Activated CD4-positive, alpha-beta T cell treated with anti-CD3 and anti-CD28 coated beads, Interleukin-2, Interleukin-6, amounts not matched to agents 100 ng/mL and 50 ng/mL, durations not matched to agents 16 hours and 8 hours (primary cell): ENCODE data around the gene SAMD14.

Source experiments
- DNase-seq: peaks from one replicate; pipeline ENCODE4 v3.0.0-alpha.2; 2020

SAMD14 gene

DNA sequence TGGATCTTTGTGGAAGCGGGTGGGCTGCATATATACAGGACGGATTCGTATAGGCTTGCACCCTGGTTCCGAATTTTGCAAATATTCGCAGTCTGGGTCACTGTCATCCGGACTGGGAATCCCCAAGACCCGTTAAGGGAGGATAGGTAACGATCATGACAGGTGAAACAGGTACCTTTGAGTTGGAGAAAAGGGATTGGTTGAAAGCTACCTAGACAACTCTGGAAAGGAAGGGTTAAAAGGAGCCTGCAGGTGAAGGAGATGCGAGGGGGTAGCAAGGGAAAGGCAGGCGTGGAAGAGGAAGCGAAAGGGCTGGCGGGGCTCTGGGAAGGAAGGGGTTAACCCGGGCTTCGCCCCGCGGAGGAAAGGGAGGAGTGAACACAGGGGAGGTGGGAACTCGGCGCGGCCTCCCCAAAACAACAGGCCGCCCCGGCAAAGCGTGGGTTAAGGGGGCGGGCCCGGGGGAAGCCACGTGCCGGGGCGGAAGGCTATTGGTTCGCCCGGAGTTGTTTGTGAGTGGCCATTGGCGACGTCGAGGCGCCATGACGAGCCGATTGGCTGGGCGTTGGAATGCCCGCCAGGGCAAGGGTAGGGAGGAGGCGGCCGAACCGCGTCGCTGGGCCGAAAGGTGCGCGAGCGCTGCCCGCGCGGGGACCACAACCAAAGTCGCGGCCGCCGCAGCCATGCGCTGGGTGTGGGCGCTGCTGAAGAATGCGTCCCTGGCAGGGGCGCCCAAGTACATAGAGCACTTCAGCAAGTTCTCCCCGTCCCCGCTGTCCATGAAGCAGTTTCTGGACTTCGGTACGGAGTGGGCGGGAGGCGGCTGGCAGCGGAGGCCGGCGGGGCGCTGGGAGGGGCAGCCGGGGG is 35.0 kb downstream of the SAMD14 start, which contains the start of gene PDK2:
PDK2 (plus strand) TSS at position 599 of the 867 bp plus-strand sequence; CDS start at position 684, 85 bp downstream.
- peak; percentile 95 for DNase-seq

DNA sequence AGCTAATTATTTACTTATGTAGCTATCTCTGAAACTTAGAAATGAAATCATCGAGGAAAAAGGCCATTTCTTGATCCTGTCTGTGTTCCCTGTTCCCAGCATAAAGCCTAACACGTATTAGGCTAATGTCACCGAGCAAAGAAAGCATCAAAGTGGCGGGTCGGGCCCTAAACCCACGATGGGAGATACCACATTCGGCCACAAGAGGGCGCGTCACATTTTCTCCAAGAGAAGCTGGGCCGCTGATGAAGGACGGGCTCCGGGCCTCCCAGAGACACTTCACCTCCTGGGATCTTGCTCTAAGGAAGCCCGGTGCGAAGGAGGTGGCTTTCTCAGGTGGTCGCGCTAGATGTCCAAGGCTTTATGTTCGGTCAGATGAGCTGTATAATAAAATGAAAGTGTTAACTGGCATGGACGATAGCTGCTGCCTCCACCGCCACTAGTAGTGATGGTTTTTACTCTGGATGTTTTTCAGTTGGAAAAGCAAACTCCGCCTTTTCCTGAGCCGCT is 35.7 kb downstream of the SAMD14 start:
- peak; percentile 91 for DNase-seq

DNA sequence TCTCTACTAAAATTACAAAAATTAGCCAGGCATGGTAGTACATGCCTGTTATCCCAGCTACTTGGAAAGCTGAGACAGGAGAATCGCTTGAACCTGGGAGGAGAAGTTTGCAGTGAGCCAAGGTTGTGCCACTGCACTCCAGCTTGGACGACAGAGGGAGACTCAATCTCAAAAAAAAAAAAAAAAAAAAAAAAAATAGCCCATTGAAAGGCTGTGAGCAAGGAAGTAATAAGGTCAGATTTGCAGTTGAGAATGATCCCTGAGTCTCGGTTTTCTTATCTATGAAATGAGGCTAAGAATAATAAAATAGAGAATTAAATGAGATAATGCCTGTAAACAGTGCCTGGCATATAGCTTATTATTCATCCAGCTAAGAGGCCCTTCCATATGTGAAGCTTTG is 36.2 kb downstream of the SAMD14 start:
- DNase-seq, result no peak

DNA sequence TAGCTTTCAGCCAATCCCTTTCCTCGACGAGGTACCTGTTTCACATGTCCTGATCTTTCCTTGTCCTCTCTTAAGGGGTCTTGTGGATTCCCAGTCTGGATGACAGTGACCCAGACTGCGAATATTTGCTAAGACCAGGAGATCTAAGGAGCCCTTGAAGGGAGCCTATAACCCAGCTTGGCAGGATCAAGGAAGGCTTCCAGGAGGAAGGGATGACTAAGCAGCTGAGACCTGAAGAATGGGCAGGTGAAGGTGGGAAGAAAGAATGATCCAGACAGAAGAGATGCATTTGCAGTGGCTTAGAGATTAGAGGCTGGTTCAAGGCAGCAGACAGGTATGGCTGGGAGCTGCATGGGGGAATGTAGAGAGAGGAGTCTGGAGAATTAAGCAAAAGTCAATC is 36.7 kb downstream of the SAMD14 start:
- no peak for DNase-seq

DNA sequence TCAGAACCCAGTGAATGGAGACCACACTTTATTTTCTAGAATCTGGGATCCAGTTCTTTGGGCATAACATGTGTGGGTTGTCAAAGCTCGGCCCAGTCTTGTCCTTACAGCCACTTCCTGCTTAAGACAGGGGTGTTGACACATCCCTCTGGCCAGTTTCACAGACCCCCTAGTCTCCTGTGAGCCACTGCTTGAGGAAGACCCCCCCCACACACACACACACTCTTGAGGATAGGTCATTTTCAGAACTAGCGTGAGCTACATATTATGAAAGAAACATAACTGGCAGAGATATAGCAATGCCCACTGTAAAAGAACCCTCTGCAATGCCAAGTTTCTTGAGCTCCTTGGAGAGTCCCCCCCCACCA is 38.1 kb downstream of the SAMD14 start:
- DNase-seq, result no peak

DNA sequence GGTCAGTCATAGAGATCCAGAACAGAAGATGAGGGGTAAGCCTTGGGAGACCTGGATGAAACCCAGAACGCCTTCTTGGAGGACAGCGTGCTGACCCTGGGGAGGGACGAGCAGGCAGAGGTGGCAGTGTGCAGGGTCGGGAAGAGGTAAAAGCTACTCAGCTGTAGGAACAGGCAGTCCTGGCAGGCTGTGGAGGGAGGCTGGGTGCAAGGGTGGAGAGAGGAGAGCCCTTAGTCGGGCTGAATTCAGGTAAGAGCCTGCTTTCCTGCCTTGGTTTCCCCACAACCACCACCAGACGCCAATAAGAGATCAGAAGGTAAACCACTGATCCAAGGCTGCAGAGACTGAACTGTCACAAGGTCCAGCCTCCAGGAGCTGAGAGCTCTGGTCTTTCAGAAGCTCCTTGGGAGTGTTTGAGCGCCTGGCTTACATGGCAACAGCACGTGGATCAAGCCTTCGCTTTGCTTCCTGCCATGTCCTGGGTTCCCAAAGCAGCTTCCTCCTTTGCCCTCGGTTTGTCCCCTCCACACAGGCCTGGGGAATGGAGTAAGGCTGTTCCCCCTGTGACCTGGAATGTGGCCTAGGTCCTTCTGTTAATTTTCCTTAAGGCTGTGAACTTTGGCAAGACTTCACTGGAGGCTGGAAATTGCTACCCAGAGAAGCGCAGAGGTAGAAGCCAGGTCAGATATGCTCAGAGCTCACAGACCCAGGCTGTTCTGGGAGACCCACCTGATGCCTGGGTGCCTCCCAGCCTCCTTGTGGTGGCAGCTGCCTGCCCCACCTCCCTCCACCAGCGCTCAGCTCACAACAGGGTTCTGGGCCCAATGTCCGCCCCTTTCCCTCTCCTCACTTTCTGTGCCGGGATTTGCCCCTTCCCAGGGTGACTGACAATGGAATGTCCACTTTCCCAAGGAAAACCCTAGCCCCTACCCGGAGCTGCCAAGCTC is 38.7 kb downstream of the SAMD14 start:
- DNase-seq, result no peak

DNA sequence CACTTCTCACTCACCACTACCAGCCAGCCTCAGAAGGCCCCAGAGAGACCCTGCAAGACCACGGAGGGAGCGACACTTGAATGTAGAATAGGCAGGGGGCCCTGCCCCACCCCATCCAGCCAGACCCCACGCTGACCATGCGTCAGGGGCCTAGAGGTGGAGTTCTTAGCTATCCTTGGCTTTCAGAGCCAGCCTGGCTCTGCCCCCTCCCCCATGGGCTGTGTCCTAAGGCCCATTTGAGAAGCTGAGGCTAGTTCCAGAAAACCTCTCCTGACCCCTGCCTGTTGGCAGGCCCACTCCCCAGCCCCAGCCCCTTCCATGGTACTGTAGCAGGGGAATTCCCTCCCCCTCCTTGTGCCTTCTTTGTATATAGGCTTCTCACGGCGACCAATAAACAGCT is 39.9 kb downstream of the SAMD14 start:
- DNase-seq, result no peak

DNA sequence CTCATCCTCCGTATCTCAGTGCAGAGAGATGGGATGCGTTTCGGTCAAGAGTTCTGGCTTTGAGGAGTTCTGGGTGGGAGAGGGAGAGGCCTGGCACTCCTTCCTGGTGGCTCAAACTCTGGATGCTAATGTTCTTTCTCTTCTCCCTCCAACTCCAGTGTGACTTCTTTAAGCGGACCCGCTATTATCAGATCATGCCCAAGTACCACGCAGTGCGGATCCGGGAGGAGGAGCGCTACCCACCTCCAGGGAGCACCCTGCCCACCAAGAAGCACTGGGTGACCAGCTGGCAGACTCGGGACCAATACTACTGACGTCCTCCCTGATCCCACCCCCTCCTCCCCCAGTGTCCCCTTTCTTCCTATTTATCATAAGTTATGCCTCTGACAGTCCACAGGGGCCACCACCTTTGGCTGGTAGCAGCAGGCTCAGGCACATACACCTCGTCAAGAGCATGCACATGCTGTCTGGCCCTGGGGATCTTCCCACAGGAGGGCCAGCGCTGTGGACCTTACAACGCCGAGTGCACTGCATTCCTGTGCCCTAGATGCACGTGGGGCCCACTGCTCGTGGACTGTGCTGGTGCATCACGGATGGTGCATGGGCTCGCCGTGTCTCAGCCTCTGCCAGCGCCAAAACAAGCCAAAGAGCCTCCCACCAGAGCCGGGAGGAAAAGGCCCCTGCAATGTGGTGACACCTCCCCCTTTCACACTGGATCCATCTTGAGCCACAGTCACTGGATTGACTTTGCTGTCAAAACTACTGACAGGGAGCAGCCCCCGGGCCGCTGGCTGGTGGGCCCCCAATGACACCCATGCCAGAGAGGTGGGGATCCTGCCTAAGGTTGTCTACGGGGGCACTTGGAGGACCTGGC is 40.8 kb downstream of the SAMD14 start:
- DNase-seq, result no peak

DNA sequence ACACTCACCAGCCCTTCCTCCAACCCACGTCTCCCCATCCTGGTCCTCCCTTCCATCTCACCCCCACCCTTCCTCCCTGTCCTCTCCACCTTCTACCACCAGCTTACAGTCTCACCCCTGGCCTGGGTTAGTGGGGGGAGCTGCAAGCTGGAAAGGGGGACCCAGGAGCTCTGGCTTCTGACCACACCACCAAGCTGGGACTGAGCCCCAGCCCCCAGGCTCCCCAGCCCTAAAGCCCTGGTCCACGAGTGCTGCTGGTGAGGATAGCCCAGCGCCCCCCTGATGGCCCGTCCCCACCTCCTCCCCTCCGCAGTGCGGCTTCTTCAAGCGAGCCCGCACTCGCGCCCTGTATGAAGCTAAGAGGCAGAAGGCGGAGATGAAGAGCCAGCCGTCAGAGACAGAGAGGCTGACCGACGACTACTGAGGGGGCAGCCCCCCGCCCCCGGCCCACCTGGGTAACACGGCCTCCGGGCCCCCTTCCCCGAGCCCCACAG is 42.0 kb downstream of the SAMD14 start:
- DNase-seq, result no peak

DNA sequence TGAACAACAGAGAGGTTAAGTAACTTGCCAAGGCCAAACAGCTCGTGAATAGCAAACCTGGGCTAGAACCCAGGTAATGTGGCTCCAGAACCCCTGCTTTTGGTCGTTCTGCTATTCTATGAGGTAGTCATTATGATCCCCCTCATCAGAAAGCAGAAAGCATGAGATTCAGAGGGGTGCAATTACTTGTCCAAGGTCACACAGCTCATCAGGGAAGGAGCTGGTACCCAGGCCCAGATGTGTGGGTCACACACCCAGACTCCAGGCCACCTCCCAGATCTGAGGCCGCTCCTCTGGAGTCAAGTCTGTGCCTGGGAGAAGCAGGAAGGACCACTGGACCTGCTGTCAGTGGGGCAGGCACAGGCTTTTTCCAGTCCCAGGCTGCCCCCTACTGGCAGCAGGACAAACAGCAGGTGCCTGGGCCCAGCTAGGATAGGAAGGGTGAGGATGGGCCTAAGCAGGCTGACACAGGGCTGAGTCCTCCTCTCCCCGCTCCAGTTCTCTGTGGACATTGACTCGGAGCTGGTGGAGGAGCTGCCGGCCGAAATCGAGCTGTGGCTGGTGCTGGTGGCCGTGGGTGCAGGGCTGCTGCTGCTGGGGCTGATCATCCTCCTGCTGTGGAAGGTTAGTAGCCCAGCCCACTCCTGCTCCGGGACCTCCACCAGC is 42.6 kb downstream of the SAMD14 start:
- peak; percentile 86 for DNase-seq

DNA sequence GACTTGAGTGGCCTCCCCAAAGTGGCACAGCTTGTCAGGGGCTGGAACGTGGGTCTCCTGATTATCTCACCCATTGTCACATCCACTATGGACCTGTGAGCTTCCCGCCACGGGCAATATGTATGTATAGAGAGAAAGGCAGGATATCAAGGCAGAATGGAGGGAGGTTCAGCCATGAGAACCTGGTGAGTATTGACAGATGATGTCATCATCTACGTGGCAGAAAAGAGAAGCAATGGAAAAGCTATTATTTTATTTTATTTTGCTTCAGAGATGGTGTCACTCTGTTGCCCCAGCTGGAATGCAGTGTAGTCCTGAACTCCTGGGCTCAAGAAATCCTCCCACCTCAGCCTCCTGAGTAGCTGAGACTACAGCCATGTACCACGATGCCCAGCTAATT is 48.2 kb downstream of the SAMD14 start:
- DNase-seq, result no peak

DNA sequence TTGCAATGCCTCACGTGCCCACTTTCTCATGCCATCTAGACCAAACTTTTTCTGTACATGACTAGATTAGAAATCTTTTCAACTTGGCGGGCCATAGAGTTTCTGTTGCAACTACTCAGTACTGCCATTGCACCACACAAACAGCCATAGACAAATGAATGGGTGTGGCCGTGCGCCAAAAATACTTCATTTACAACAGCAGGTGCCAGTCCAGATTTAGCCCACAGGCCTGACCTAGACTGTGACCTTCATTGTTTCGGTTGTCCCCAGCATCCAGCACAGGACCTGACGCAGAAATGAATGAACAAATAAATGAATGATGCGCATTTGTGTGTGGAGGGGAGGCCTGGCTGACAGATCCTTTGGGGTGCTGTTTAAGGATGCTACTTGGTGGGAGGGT is 49.1 kb downstream of the SAMD14 start:
- DNase-seq, result no peak

DNA sequence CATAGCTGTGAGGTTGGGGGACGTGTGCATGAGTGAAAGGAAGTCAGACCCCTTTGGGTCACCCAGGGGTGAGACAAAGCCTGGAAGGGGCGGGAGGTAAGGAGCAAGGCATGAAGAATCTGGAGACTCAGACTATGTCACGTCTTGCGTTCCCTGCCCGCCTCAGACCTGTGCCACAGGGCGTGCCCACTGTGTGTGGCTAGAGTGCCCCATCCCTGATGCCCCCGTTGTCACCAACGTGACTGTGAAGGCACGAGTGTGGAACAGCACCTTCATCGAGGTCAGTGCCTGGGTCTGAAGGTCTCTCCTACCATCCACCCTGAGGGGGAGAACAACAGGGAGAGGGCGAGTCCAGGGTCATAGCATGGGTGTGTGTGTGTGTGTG is 49.9 kb downstream of the SAMD14 start:
- no peak for DNase-seq

DNA sequence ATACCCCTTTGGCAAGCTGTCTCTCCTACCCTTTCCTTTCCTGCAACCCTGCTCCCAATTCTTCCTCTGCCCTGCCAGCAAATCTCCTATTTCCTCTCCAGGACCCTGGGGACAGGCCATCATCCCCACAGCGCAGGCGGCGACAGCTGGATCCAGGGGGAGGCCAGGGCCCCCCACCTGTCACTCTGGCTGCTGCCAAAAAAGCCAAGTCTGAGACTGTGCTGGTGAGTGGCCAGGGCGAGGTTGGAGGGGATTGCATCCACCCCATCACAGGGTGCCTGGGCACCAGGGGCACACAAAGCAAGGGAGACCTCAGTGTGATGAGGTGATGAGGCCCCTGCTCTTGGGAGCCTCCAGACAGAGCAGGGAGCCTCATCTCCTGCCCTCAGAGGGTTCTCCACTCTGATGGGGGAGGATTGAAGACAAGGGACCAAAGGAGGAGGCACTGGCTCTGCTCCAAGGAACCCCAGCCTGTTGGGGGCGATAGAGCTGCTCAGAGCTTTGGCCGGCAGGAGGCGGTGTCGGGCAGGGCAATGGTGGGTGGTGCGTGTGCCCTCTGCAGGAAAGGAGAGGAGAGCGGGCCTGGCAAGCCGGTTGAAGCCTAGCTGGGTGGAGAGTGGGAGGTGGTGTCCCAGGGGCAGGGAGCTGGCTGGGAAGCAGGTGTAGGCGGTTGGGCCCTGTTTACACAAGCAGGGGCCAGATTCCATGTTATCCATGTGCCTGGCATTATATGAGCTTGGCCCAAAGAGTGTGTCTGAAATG is 50.4 kb downstream of the SAMD14 start:
- DNase-seq, result peak; percentile 41

DNA sequence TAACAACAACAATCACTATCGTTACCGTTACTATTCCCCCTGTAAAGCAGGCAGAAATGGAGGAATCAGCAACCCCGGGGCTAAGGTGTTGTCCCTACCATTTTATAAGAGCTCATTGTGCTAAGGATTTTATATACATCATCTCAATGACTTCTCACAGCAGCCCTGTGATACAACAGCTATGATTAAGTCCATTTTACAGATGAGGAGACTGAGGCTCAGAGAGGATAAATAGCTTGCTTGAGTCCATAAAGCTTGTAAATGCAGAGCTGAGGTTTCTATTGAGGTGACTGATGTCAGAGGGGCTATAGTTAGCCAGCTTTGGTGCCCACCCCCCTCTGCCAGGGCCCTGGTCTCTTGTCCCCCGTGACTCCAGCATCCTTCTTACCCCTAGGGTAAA is 51.5 kb downstream of the SAMD14 start:
- DNase-seq, result no peak

DNA sequence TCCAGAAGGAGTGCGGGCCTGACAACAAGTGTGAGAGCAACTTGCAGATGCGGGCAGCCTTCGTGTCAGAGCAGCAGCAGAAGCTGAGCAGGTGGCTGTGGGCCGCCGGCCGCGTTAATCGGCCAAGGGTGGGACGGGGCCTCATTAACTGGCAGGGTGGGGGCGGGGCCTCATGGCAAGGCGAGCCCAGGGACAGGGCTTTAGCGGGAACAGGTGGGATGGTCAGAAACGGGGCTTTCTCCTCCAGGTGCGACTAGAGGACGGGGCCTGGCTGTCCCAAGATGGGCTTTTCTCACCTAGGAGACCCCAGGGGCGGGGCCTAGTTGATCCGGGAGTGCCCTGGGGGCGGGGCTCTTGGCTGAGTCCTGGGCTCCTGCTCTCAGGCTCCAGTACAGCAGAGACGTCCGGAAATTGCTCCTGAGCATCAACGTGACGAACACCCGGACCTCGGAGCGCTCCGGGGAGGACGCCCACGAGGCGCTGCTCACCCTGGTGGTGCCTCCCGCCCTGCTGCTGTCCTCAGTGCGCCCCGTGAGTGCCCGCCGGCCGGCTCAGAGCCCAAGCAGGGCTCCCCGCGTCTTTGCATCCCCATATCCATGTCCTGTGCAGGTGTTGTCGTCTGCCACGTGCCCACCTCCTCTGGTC is 53.2 kb downstream of the SAMD14 start:
- no peak for DNase-seq

DNA sequence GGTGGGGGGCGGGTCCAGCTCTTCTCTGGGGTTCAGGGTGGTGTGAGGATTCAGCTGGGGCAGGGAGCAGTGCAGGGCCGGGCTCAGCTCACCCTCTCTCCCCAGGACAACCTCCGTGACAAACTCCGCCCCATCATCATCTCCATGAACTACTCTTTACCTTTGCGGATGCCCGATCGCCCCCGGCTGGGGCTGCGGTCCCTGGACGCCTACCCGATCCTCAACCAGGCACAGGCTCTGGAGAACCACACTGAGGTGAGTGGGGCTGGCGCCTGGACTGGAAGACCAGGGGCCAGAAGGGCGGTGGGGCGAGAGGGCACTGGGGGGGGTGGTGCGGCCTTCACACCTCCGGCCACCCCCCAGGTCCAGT is 53.8 kb downstream of the SAMD14 start:
- no peak for DNase-seq

DNA sequence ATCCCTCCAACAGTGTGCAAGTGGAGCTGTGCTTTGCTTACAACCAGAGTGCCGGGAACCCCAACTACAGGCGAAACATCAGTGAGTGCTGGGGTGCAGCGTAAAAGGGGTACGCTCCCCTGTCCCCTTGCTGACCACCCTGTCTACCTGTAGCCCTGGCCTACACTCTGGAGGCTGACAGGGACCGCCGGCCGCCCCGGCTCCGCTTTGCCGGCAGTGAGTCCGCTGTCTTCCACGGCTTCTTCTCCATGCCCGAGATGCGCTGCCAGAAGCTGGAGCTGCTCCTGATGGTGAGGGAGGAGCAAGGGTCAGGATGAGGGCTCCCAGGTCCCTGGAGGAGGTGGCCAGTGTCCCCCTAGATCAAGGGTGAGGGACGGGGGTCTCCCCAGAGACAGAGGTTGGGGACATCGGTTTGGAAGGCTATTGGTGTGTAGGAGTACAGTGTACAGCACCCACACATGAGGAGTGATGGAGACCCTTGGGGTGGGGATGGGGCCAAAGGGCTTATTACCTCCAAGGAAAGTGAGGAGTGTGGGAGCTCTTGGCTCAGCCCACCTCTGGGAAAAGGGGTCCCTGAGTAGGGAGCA is 54.4 kb downstream of the SAMD14 start:
- DNase-seq, result no peak

DNA sequence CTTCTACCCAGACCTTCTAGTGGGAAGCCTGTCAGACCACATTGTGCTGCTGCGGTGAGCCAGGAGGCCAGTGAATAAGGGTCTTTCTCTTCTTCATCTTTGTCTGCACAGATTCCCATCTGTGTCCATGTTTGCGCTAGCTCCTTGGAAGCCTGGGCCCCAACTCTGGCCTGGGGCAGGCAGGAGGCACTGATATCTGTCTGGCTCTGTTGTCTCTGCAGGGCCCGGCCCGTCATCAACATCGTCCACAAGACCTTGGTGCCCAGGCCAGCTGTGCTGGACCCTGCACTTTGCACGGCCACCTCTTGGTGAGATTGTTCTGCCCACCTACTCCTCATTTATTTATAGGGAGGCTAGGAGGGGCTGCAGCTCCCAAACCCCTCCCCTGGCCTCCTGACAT is 55.7 kb downstream of the SAMD14 start:
- DNase-seq, result no peak

DNA sequence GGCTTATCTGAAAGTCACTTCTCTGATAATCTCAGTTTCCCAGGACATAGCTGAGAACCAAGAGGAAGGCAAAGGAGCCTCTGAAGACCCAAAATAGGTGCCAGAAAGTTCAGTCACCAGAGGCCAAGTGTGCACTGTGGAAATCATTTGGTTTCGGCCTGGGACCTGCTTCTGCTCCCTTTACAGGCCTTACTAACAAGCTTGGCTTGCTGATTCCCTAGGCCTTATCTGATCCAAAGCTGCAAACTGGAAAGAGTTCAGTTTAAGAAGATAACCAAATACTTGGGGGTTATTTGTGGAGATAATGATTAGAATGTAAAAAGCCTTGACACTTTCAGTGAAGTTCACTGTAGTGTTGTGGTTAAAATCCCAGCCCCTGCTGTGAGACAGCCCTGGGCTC is 57.0 kb downstream of the SAMD14 start:
- no peak for DNase-seq
